Middle frontal gyrus (tissue), 1 donor: Measurements from ENCODE around the gene PDZK1IP1.

Experiments
- DNase-seq: peaks from one replicate; pipeline ENCODE4 v3.0.0-alpha.2; 2015; ENCODE audit warnings: low spot score; ENCODE audit errors: extremely low spot score

PDZK1IP1 gene

DNA sequence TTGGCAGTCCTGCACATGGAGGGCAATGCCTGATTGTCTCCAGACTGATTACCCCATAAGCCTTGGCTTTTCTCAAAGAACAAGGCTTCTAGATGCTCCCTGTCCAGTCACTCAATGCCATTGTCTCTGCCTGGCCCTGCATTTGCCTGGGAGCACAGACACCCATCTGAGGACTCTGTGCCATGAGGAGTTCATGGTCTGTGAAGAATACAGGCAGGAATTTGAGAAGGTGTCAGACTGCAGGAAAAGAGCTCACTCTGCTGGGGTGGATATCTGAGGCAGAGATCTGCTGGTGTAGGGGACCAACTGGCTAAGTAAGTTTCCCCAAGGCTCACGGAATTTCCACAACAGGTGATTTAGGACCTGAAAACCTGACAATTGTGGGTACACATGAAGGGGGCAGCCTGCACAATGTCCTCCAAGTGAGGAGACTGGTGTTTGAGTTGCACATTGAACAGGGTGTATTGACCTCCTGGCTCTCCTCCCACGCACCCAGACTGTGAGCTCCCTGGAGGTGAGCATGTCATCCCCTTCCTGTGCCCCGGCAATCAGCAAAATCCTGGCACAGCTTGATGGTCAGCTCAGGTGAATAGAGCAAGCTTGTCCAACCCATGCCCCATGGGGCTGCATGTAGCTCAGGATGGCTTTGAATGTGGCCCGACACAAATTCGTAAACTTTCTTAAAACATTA, 51.8 kb downstream of the PDZK1IP1 start:
- no peak for DNase-seq

DNA sequence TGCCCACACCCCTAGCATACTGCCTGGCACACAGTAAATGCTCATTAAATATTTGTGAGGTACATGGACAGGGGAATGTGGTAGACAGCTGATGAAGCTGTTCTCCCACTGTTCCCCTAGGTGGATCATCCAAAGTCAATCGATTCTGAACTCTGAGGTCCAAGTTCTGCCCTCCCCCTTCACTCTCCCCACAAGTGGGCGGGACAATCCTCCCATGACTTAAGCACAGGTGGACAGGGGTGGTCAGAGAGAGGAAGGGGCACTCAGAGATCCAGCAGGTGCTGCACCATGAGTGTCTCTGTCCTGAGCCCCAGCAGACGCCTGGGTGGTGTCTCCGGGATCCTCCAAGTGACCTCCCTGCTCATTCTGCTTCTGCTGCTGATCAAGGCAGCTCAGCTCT, 52.6 kb downstream of the PDZK1IP1 start, which contains the start of gene CYP4A22:
Gene CYP4A22 (plus strand): TSS at position 244 of the 400 bp plus-strand sequence. CDS start 45 bp downstream, at position 289.
- DNase-seq = no peak
